SU-DHL-6 (cell line): ENCODE measurements around the gene TBX2.
"Not testable (repeated sequence)": the region's sequence is repeated elsewhere in the genome, so short reads cannot be mapped to it uniquely, and the experiment has no call there.

ENCODE experiments used
- H2AFZ ChIP-seq: fragments of 200-600 bp; sonication (generic); 2 replicates; pipeline ENCODE4 v1.6.1; 2014; ENCODE audit warnings: low read depth, mild to moderate bottlenecking, moderate library complexity, mixed read lengths, antibody characterized with exemption, low read length; ENCODE audit not compliant: severe bottlenecking
- H3F3A ChIP-seq: fragments of 200-600 bp; shearing (Covaris generic); 2 replicates; pipeline ENCODE4 v1.6.0; 2016; ENCODE audit warnings: antibody characterized with exemption, mild to moderate bottlenecking; ENCODE audit not compliant: insufficient read depth
- H3K27ac ChIP-seq: fragments of 200-600 bp; sonication (generic); 2 replicates; pipeline ENCODE4 v1.5.1; 2016; ENCODE audit warnings: low read depth, mild to moderate bottlenecking, low read length, moderate library complexity, mixed read lengths
- H3K27me3 ChIP-seq: fragments of 200-600 bp; sonication (generic), shearing (Covaris generic); 2 replicates; pipeline ENCODE4 v1.6.0; 2014; ENCODE audit warnings: mild to moderate bottlenecking, low read length
- H3K36me3 ChIP-seq: fragments of 200-600 bp; sonication (generic); 2 replicates; pipeline ENCODE4 v1.6.1; 2014; ENCODE audit warnings: mild to moderate bottlenecking, low read length, mixed read lengths
- H3K4me2 ChIP-seq: fragments of 300-600, 200-600 bp; shearing (Covaris generic), sonication (generic); 2 replicates; pipeline ENCODE4 v1.6.0; 2014; ENCODE audit warnings: low read length, low read depth, mild to moderate bottlenecking; ENCODE audit not compliant: poor library complexity, severe bottlenecking
- H3K4me3 ChIP-seq: fragments of 200-600 bp; sonication (generic); 2 replicates; pipeline ENCODE4 v1.5.1; 2014; ENCODE audit warnings: antibody characterized with exemption, low read length, mild to moderate bottlenecking, mixed read lengths; ENCODE audit not compliant: insufficient read depth, poor library complexity, severe bottlenecking
- H3K79me2 ChIP-seq: fragments of 200-600 bp; sonication (generic); 2 replicates; pipeline ENCODE4 v1.6.1; 2014; ENCODE audit warnings: mild to moderate bottlenecking, low read length, moderate library complexity; ENCODE audit not compliant: insufficient read depth
- H3K9ac ChIP-seq: fragments of 200-600 bp; sonication (generic); 2 replicates; pipeline ENCODE4 v1.7.0; 2014; ENCODE audit warnings: mild to moderate bottlenecking, low read length
- H3K9me2 ChIP-seq: fragments of 200-600 bp; sonication (generic); replicated peaks from 2 replicates; pipeline ENCODE4 v1.6.1; 2014; ENCODE audit warnings: low read length; ENCODE audit not compliant: insufficient read depth
- H3K9me3 ChIP-seq: fragments of 200-600 bp; sonication (generic); 2 replicates; pipeline ENCODE4 v1.6.1; 2014; ENCODE audit warnings: low read length, mixed read lengths; ENCODE audit not compliant: insufficient read depth
- H4K20me1 ChIP-seq: fragments of 200-600 bp; sonication (generic); 2 replicates; pipeline ENCODE4 v1.6.1; 2014; ENCODE audit warnings: low read depth, mild to moderate bottlenecking, antibody characterized with exemption, low read length, moderate library complexity, mixed read lengths
- EZH2phosphoT487 ChIP-seq: fragments of 200-600 bp; sonication (generic), shearing (Covaris generic); conservative IDR thresholded peaks from 2 replicates; pipeline ENCODE4 v1.6.1; 2018; ENCODE audit warnings: mild to moderate bottlenecking, antibody characterized with exemption, low read length, moderate library complexity, mixed read lengths
- TF ChIP-seq, protein P1 (sequence below): fragments of 200-600 bp; sonication (generic); IDR thresholded peaks from one replicate; pipeline ENCODE4 v1.5.1; 2017; ENCODE audit warnings: antibody characterized with exemption, mild to moderate bottlenecking, low read length, moderate library complexity; ENCODE audit not compliant: insufficient read depth, poor library complexity, severe bottlenecking

Gene TBX2

DNA sequence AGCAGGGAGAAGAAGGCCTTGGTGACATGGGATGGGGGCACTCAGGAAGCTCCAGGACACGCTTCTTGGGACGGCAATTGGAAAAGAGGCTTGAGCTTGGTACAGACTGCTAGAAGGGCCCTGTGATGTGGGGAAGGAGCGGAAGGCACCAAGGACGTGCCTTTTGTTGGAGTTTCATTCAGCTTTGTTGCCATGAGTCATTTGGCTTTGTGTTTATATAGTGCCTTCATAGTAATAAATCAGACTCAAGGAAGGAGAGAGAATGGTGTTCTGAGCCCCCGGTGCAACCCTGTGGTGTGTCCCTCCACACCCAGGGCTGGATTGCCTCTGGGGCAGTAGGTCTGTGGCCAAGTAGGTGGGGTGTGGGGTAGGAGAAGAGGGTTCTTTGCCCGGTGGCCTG, 45.2 kb downstream of the TBX2 start:
- no peak overlapping the region for H3K27ac ChIP-seq
- H3K4me3 ChIP-seq = no peak overlapping the region
- H3K9me2 ChIP-seq = no peaks in the 10 kb centered on the region

DNA sequence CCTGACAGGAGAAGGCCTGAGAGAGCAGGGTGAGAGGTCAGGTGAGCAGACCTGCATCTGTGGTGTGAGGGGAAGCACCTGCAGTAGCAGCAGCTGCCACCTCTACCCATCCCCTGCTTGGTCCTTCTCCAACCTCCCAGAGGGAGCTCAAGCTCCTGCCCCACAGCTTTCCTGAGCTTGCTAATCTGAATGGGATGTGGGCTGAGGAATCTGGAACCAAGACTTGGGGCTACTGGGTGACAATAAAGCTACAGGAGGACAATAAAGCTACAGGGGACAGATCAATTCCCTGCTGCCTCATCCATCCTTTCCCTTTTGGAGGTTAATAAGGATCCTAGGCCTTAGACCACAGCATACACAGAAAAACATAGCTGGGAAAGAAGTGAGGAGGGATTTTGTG, 47.7 kb downstream of the TBX2 start:
- no peak for TF ChIP-seq EZH2phosphoT487
- TF ChIP-seq, protein P1, sequence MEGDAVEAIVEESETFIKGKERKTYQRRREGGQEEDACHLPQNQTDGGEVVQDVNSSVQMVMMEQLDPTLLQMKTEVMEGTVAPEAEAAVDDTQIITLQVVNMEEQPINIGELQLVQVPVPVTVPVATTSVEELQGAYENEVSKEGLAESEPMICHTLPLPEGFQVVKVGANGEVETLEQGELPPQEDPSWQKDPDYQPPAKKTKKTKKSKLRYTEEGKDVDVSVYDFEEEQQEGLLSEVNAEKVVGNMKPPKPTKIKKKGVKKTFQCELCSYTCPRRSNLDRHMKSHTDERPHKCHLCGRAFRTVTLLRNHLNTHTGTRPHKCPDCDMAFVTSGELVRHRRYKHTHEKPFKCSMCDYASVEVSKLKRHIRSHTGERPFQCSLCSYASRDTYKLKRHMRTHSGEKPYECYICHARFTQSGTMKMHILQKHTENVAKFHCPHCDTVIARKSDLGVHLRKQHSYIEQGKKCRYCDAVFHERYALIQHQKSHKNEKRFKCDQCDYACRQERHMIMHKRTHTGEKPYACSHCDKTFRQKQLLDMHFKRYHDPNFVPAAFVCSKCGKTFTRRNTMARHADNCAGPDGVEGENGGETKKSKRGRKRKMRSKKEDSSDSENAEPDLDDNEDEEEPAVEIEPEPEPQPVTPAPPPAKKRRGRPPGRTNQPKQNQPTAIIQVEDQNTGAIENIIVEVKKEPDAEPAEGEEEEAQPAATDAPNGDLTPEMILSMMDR = no peak
- Histone ChIP-seq H3K9me3 (no peaks in the 10 kb centered on the region), H3K36me3 (no peaks in the 10 kb centered on the region), H3K9ac (no peak overlapping the region), H3K4me2 (no peak overlapping the region), H3K79me2 (no peaks in the 10 kb centered on the region), H3K9me2 (no peaks in the 10 kb centered on the region), H3K27me3 (no peaks in the 10 kb centered on the region), H2AFZ (no peak overlapping the region), H3K4me3 (no peak overlapping the region), H3K27ac (no peak overlapping the region), H3F3A (no peaks in the 10 kb centered on the region), H4K20me1 (no peaks in the 10 kb centered on the region)

More for the DNA sequence above, 45.2 kb downstream of the TBX2 start:
- Histone ChIP-seq H3K9me3 (no peaks in the 10 kb centered on the region), H4K20me1 (no peaks in the 10 kb centered on the region), H3F3A (no peaks in the 10 kb centered on the region), H3K36me3 (no peaks in the 10 kb centered on the region), H3K4me2 (no peak overlapping the region), H3K9ac (no peak overlapping the region), H3K27me3 (no peaks in the 10 kb centered on the region), H3K79me2 (no peaks in the 10 kb centered on the region), H2AFZ (no peak overlapping the region)
- TF ChIP-seq, protein P1 = no peak
- no peak for TF ChIP-seq EZH2phosphoT487

DNA sequence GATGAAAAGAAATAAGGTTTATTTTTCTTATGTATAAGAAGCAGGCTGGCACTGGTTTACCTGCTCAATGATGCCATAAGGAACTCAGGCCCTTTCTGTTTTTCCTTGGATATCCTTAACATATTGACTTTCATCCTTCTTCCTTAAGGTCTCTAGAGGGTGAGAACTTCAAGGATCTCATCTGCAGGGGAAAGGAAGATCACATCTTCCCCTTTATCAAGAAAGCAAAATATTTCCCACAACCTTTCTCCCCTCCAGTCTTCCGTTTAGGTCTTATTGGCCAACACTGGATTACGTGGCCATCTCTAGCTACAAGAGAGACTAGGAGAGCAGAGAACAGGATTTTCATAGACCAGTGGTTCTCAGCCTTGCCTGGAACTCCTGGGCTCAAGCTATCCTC, 48.4 kb downstream of the TBX2 start:
- no peak overlapping the region for H3K4me2 ChIP-seq
- H3K27me3 ChIP-seq = no peaks in the 10 kb centered on the region
- H2AFZ ChIP-seq = no peak overlapping the region
- H3K9me2 ChIP-seq = no peaks in the 10 kb centered on the region
- H3K79me2 ChIP-seq = no peaks in the 10 kb centered on the region
- H4K20me1 ChIP-seq = no peaks in the 10 kb centered on the region
- H3K4me3 ChIP-seq = no peak overlapping the region
- H3K27ac ChIP-seq = no peak overlapping the region
- no peaks in the 10 kb centered on the region for H3K36me3 ChIP-seq
- H3K9ac ChIP-seq = no peak overlapping the region
- no peaks in the 10 kb centered on the region for H3F3A ChIP-seq
- TF ChIP-seq, protein P1 = no peak
- TF ChIP-seq EZH2phosphoT487 = no peak
- no peaks in the 10 kb centered on the region for H3K9me3 ChIP-seq

DNA sequence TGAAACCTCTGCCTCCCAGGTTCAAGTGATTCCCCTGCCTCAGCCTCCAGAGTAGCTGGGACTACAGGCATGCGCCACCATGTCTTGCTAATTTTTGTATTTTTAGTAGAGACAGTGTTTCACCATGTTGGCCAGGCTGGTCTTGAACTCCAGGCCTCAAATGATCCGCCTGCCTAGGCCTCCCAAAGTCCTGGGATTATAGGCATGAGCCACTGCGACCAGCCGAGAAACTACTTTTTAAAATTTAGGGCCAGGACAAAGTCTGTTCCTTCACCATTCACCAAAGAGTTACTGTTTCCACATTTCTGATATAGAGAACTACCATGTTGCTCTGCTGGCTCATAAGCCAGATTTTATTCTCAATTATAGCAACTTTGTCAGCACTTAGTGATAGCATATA, 49.5 kb downstream of the TBX2 start:
- H3K27me3 ChIP-seq = not testable (repeated sequence)

More for the DNA sequence above, 49.5 kb downstream of the TBX2 start:
- H3F3A ChIP-seq, H3K36me3 ChIP-seq, H2AFZ ChIP-seq, H3K9me2 ChIP-seq, H3K9me3 ChIP-seq, H3K27ac ChIP-seq, H3K79me2 ChIP-seq, H3K4me3 ChIP-seq, H4K20me1 ChIP-seq, H3K4me2 ChIP-seq, H3K9ac ChIP-seq: not testable (repeated sequence)
